GM12878 (cell line): ENCODE data around the gene DIDO1.

Experiments
- BMI1 ChIP-seq: fragments of 450-650 bp; IDR thresholded peaks from 2 replicates; pipeline ENCODE4 v1.6.1; 2016; ENCODE audit warnings: mild to moderate bottlenecking, moderate library complexity, borderline replicate concordance
- BRCA1 ChIP-seq: IDR thresholded peaks from 2 replicates; pipeline ENCODE4 v1.6.1; 2011; ENCODE audit warnings: low read depth, low read length, improper control_type of control experiment
- CTCF ChIP-seq, 3 experiments: IDR thresholded peaks in 2 of 3; conservative IDR thresholded peaks in 1 of 3; 2 replicates each; pipeline ENCODE4 v1.5.1; 2011; ENCODE audit warnings: low read depth in 3 of 3, low read length in 3 of 3, mild to moderate bottlenecking in 3 of 3, control low read depth in 2 of 3, moderate library complexity in 2 of 3, inconsistent platforms in 1 of 3, mixed read lengths in 1 of 3; ENCODE audit not compliant: control insufficient read depth in 2 of 3, insufficient read depth in 1 of 3; ENCODE audit errors: extremely low read depth in 1 of 3
- ELK1 ChIP-seq: IDR thresholded peaks from 2 replicates; pipeline ENCODE4 v1.6.1; 2012; ENCODE audit warnings: low read depth, low read length, improper control_type of control experiment
- HCFC1 ChIP-seq: fragments of 150-350 bp; IDR thresholded peaks from 2 replicates; pipeline ENCODE4 v1.6.1; 2014; ENCODE audit warnings: low read length
- NFXL1 ChIP-seq: fragments of 450-650 bp; IDR thresholded peaks from 2 replicates; pipeline ENCODE4 v1.6.1; 2017; ENCODE audit warnings: antibody characterized with exemption, mild to moderate bottlenecking, borderline replicate concordance
- NFYB ChIP-seq: IDR thresholded peaks from 2 replicates; pipeline ENCODE4 v1.6.1; 2011; ENCODE audit warnings: low read depth, mild to moderate bottlenecking, low read length, improper control_type of control experiment, moderate library complexity; ENCODE audit not compliant: insufficient read depth
- RAD21 ChIP-seq: IDR thresholded peaks from 2 replicates; pipeline ENCODE4 v1.6.1; 2011; ENCODE audit warnings: mild to moderate bottlenecking, low read depth, low read length, moderate library complexity; ENCODE audit not compliant: insufficient read depth
- SMC3 ChIP-seq: IDR thresholded peaks from 2 replicates; pipeline ENCODE4 v1.6.1; 2011; ENCODE audit warnings: low read length, improper control_type of control experiment, borderline replicate concordance
- SREBF2 ChIP-seq: IDR thresholded peaks from 2 replicates; pipeline ENCODE4 v1.6.1; 2012; ENCODE audit warnings: mild to moderate bottlenecking, low read length
- YY1 ChIP-seq: IDR thresholded peaks from 2 replicates; pipeline ENCODE4 v1.6.1; 2011; ENCODE audit warnings: low read depth, mild to moderate bottlenecking, low read length

- no peak for TF ChIP-seq NFXL1
- TF ChIP-seq NFYB: no peak
- no peak for TF ChIP-seq CTCF (IDR thresholded peaks at IDR 0.05 in 2 of 3, conservative IDR thresholded peaks at IDR 0.05 in 1 of 3; ENCODE audit: control insufficient read depth in 2 of 3, extremely low read depth in 1 of 3, insufficient read depth in 1 of 3, low read depth in 3 of 3, low read length in 3 of 3)
- TF ChIP-seq BMI1: no peak
- no peak for TF ChIP-seq BRCA1
- TF ChIP-seq YY1: no peak
- TF ChIP-seq ELK1: no peak
- TF ChIP-seq SREBF2: no peak
- no peak for TF ChIP-seq RAD21
- TF ChIP-seq HCFC1: no peak
- TF ChIP-seq SMC3: no peak
Observed at GRCh38 chr20:62885046-62885895, 41.0 kb downstream of the DIDO1 start.
